Stimulated activated CD4-positive, alpha-beta T cell treated with anti-CD3 and anti-CD28 coated beads, TNF-alpha, amount 100 ng/mL, for 48 hours (primary cell): ENCODE measurements around the gene CTU1.

ENCODE experiments used
- DNase-seq, 3 donors: peaks; one replicate each; pipeline ENCODE4 v3.0.0-alpha.2; 2020; ENCODE audit warnings: low read depth in 3 of 3

Gene CTU1

GRCh38 chr19:51131780-51132680 lies 23.8 kb upstream of the CTU1 start:
- no peak for DNase-seq

- no peak for DNase-seq
These were observed 21.5 kb upstream of the CTU1 start for GRCh38 chr19:51129716-51130115.

- DNase-seq, result no peak
These were observed 20.0 kb upstream of the CTU1 start for GRCh38 chr19:51128227-51128626.

GRCh38 chr19:51127755-51128154 lies 19.5 kb upstream of the CTU1 start:
- DNase-seq, result no peak

GRCh38 chr19:51127032-51127431 lies 18.8 kb upstream of the CTU1 start:
- DNase-seq, result no peak

GRCh38 chr19:51125421-51126075 lies 17.3 kb upstream of the CTU1 start:
- DNase-seq, result no peak

- DNase-seq, result no peak
These were observed 16.5 kb upstream of the CTU1 start, which contains the start of gene SIGLEC9 for GRCh38 chr19:51124729-51125128. Gene SIGLEC9 (plus strand): TSS chr19:51124906. CDS start chr19:51124975, 69 bp downstream.

GRCh38 chr19:51124216-51124615 lies 16.0 kb upstream of the CTU1 start:
- DNase-seq, result no peak

GRCh38 chr19:51123802-51124201 lies 15.6 kb upstream of the CTU1 start:
- no peak for DNase-seq

- no peak for DNase-seq
These were observed 15.2 kb upstream of the CTU1 start for GRCh38 chr19:51123381-51123800.

- DNase-seq, result no peak
These were observed 14.1 kb upstream of the CTU1 start for GRCh38 chr19:51122112-51122981.

GRCh38 chr19:51121257-51121656 lies 13.0 kb upstream of the CTU1 start:
- no peak for DNase-seq

- DNase-seq, result no peak
These were observed 12.0 kb upstream of the CTU1 start for GRCh38 chr19:51120160-51120559.

- DNase-seq, result no peak
These were observed 11.4 kb upstream of the CTU1 start for GRCh38 chr19:51119611-51120010.

- DNase-seq, result no peak
These were observed 10.9 kb upstream of the CTU1 start for GRCh38 chr19:51119101-51119500.

- DNase-seq, result no peak
These were observed 8.6 kb upstream of the CTU1 start for GRCh38 chr19:51116736-51117286.

- DNase-seq, result no peak
These were observed 6.0 kb upstream of the CTU1 start for GRCh38 chr19:51114087-51114729.

GRCh38 chr19:51111606-51112005 lies 3.4 kb upstream of the CTU1 start:
- DNase-seq, result no peak

GRCh38 chr19:51110666-51110971 lies 2.4 kb upstream of the CTU1 start:
- no peak for DNase-seq

- DNase-seq, result no peak
These were observed 567 bp upstream of the CTU1 start for GRCh38 chr19:51108805-51109146.

GRCh38 chr19:51107406-51108065 lies 673 bp downstream of the CTU1 start:
- no peak for DNase-seq
